Pancreas (tissue), 10 donors: Measurements from ENCODE around the gene SOWAHD. TPM values are rescaled to one million over a fixed set of nuclear protein-coding genes. Genes with fewer than 3 reads are reported as not detected.
A peak's percentile ranks its signal among the peaks of the same experiment; 100 is the strongest.

ENCODE experiments used
- ATAC-seq, 4 donors: fragments of 200-7000 bp; cut with Tn5 transposase; one replicate each; pipeline versions ENCODE4 v1.8.0 to v1.9.1; 2020; ENCODE audit warnings: mild to moderate bottlenecking in 4 of 4, moderate library complexity in 4 of 4
- DNase-seq, 6 donors: peaks; one replicate each; pipeline ENCODE4 v3.0.0-alpha.2; 2020
- FAIRE-seq: peaks from 2 replicates; lab custom pipeline; 2012; peaks lifted over from hg19 to GRCh38; lab: Jason Lieb, UNC
- H3K27ac ChIP-seq, 4 donors: fragments of 200-600 bp; sonication (generic); 1 replicate in 3 of 4; 2 replicates in 1 of 4; pipeline versions ENCODE4 v1.5.0 to v1.8.0; 2020
- H3K27me3 ChIP-seq, 4 donors: fragments of 200-600 bp; one replicate each; pipeline ENCODE4 v1.8.0; 2021
- H3K36me3 ChIP-seq, 3 donors: fragments of 200-600 bp; sonication (generic) in 1 of 3; one replicate each; pipeline versions ENCODE4 v1.5.0 to v1.8.0; 2020 to 2021
- H3K4me1 ChIP-seq, 3 donors: fragments of 200-600 bp; one replicate each; pipeline ENCODE4 v1.8.0; 2021
- H3K4me3 ChIP-seq, 4 donors: fragments of 200-600 bp; sonication (generic) in 2 of 4; one replicate each; pipeline versions ENCODE4 v1.5.0 to v1.8.0; 2020 to 2021
- H3K9me3 ChIP-seq, 4 donors: fragments of 200-600 bp; one replicate each; pipeline ENCODE4 v1.8.0; 2021
- WGBS, 2 donors: extraction: QIAGEN DNeasy Blood & Tissue Kit; methylation state at CpG; one replicate each; pipeline ENCODE4 v1.1.7; 2013; 5-methylcytosine and 5-hydroxymethylcytosine counted together
- intact Hi-C, 3 donors: fragments of 100-400 bp; cut with DNase I; formaldehyde crosslinking; loops; one replicate each; pipeline versions ENCODE4 v1.11.1 to v1.14.2; 2022
- polyA plus RNA-seq, 2 donors: library from polyadenylated mRNA; stranded (reverse); fragments of 200-250 nt; gene quantifications; one replicate each; pipeline ENCODE4 v1.2.3, GENCODE V29; 2013
- total RNA-seq, 6 donors: library from RNA; stranded (reverse); fragmentation: NEBNext Ultra II Directional in 4 of 6; extraction: Animal tissue kit (Norgen Biotek cat#: 25700) in 4 of 6; gene quantifications; one replicate each; pipeline versions ENCODE4 v1.2.1 to v1.2.4, GENCODE V29; 2021 to 2023
- TF ChIP-seq, protein P1 (sequence below), 4 donors: fragments of 200-600 bp; sonication (generic) in 3 of 4; IDR thresholded peaks; one replicate each; pipeline versions ENCODE4 v1.5.0 to v1.8.0; 2021; ENCODE audit warnings: antibody characterized with exemption in 4 of 4
- donor health status: healthy with polysubstance abuse.
- donor health status: DM: no; HTN: no; CAD: no; lungs with moderate emphysema.
- donor health status: DM: no; HTN: no; CAD: no.
- donor health status: control.
- donor health status: control.
- donor health status: Bipolar disorder and iron deficiency.
- donor health status: DM: yes; HTN: yes; CAD: no.
- donor health status: DM: no; HTN: no; CAD: no.
- donor health status: DM: no; HTN: no; CAD: no.
- donor health status: DM: yes; HTN: yes; CAD: no.

The SOWAHD gene
- total and polyA plus RNA-seq, 8 donors, result 0.16 to 1.3 (median 0.32) TPM; not detected in 1

- Histone ChIP-seq H3K4me3 (no peak overlapping the region), H3K36me3 (no peaks in the 10 kb centered on the region), H3K27me3 (no peaks in the 10 kb centered on the region), H3K27ac (no peak overlapping the region), H3K9me3 (no peaks in the 10 kb centered on the region), H3K4me1 (no peaks in the 10 kb centered on the region)
- FAIRE-seq, result no peak
- WGBS, 2 donors, result 88 to 93% methylated on average over 2 of the region's 2 CpGs
- DNase-seq, result no peak
- intact Hi-C loops, result no loop called here
- no peak for ATAC-seq
- TF ChIP-seq, protein P1, sequence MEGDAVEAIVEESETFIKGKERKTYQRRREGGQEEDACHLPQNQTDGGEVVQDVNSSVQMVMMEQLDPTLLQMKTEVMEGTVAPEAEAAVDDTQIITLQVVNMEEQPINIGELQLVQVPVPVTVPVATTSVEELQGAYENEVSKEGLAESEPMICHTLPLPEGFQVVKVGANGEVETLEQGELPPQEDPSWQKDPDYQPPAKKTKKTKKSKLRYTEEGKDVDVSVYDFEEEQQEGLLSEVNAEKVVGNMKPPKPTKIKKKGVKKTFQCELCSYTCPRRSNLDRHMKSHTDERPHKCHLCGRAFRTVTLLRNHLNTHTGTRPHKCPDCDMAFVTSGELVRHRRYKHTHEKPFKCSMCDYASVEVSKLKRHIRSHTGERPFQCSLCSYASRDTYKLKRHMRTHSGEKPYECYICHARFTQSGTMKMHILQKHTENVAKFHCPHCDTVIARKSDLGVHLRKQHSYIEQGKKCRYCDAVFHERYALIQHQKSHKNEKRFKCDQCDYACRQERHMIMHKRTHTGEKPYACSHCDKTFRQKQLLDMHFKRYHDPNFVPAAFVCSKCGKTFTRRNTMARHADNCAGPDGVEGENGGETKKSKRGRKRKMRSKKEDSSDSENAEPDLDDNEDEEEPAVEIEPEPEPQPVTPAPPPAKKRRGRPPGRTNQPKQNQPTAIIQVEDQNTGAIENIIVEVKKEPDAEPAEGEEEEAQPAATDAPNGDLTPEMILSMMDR (IDR thresholded peaks at IDR 0.05), result no peak
Measured at GRCh38 chrX:119721926-119722325, 36.5 kb upstream of the SOWAHD start.

DNA sequence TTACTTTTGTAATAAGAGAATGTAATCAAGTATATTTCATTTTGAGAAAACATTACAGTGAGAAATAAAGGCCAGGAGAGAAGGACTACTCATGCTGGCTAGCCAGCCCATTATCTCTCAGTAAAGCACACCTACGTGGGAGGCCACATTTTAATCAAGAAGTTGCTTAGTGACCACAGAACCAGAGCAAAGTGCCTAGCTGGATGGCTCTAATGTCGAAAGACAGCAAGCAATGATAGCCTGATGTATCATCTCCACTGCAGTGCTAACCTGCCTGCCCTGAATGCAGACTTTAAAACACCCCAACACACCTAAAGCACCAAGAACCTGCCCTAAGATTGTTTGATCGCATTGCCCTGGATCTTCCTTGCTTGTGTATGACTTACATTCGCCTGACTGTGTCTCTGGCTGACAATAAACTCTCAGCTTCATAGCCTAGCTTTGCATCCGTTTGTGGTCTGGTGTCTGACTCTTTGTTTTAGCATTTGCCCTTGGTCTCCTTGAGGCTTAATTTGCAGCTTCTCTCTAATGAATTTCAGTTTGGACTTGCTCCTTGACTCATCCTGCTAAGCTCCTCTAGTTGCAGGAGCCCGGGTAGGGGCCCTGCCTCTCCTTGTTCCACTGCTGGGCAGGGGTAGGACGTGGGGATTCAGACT is 31.4 kb upstream of the SOWAHD start:
- intact Hi-C loops, result no loop called here
- Histone ChIP-seq H3K27me3 (peaks cover 0 to 4% (median 2%) of the 10 kb centered on the region in 4 donors), H3K27ac (no peak overlapping the region), H3K4me3 (no peak overlapping the region), H3K36me3 (no peaks in the 10 kb centered on the region), H3K4me1 (no peaks in the 10 kb centered on the region), H3K9me3 (no peaks in the 10 kb centered on the region)
- TF ChIP-seq, protein P1 (IDR thresholded peaks at IDR 0.05), result no peak
- WGBS, 2 donors, result 45% methylated on average over 7 of the region's 7 CpGs
- FAIRE-seq (no peak), ATAC-seq (peak in 2 of 4 donors; percentile 28 to 35), DNase-seq (no peak)

- Histone ChIP-seq H3K36me3 (no peaks in the 10 kb centered on the region), H3K9me3 (no peaks in the 10 kb centered on the region), H3K4me1 (no peaks in the 10 kb centered on the region), H3K27me3 (peaks cover 0 to 4% (median 2%) of the 10 kb centered on the region in 4 donors), H3K27ac (no peak overlapping the region), H3K4me3 (no peak overlapping the region)
- DNase-seq, result no peak
- TF ChIP-seq, protein P1 (IDR thresholded peaks at IDR 0.05), result no peak
- WGBS, 2 donors, result 46 to 58% methylated on average over 5 of the region's 5 CpGs
- no peak for FAIRE-seq
- intact Hi-C loops, result no loop called here
- no peak for ATAC-seq
Measured at GRCh38 chrX:119728487-119728886, 29.9 kb upstream of the SOWAHD start.

DNA sequence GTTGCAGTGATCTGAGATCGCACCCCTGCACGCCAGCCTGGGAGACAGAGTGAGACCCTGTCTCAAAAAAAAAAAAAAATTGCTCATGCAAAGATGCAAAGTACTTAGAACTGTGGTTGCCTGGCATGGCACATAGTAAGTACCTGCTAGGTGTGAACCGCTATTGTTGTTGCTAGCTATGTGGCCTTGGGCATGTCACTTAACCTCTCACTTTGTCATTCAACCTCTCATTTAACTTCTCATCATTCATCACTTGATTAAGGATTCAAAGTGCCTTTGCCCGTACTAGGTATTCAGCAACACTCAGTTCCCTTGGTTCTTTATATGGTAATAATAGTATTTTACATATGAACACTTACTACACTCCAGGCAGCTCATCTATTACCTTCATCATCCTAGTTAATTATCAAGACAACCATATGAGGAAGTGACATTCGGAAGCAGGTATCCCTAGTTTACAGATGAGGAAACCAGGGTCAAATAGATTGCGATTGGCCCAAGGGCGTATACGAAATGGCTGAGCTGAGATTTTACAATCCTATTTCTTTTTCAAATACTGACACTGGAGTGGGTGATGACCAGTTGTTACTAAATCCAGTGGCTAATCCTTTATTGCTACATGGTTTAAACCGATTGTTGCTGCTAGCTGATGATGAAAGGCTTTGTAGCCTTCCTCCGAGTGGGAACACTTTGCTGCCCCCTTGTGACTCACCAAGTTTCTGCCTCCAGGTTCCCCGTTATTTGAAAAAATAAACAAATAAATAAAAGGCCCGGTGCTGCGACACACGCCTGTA is 28.8 kb upstream of the SOWAHD start:
- peak; percentile 61 to 80 (median 78) for ATAC-seq
- no peak for FAIRE-seq
- peaks cover 0 to 4% (median 2%) of the 10 kb centered on the region in 4 donors for H3K27me3 ChIP-seq
- H3K9me3 ChIP-seq, result no peaks in the 10 kb centered on the region
- no peak overlapping the region for H3K4me3 ChIP-seq
- no peaks in the 10 kb centered on the region for H3K4me1 ChIP-seq
- intact Hi-C loops, result loop anchor here in 1 of 3 donors (10.0 kb wide), 1 partner anchor 215 kb away; no protein-coding TSS in a partner anchor
- TF ChIP-seq, protein P1 (IDR thresholded peaks at IDR 0.05), result peak; percentile 13 to 36 (median 34)
- no peaks in the 10 kb centered on the region for H3K36me3 ChIP-seq
- 20 to 36% methylated on average over 14 of the region's 14 CpGs for WGBS, 2 donors
- no peak overlapping the region for H3K27ac ChIP-seq
- peak in 4 of 6 donors; percentile 11 to 56 (median 34) for DNase-seq
